Right renal pelvis (tissue), 4 donors: ENCODE data around the gene SLCO2B1. TPM values are rescaled to one million over a fixed set of nuclear protein-coding genes. Genes with fewer than 3 reads are reported as not detected.

ENCODE experiments used
- DNase-seq, 4 donors: peaks; one replicate each; pipeline ENCODE4 v3.0.0-alpha.2; 2013; ENCODE audit warnings: low read depth in 4 of 4, low spot score in 3 of 4, missing footprints in 1 of 4
- polyA plus RNA-seq, 4 donors: library from polyadenylated mRNA; unstranded; fragments of 120-200 nt; gene quantifications; one replicate each; pipeline ENCODE4 v1.2.1, GENCODE V29; 2013; ENCODE audit not compliant: insufficient read length in 4 of 4

The SLCO2B1 gene
- polyA plus RNA-seq, 4 donors = 6.6 to 11.1 (median 9.4) TPM

DNA sequence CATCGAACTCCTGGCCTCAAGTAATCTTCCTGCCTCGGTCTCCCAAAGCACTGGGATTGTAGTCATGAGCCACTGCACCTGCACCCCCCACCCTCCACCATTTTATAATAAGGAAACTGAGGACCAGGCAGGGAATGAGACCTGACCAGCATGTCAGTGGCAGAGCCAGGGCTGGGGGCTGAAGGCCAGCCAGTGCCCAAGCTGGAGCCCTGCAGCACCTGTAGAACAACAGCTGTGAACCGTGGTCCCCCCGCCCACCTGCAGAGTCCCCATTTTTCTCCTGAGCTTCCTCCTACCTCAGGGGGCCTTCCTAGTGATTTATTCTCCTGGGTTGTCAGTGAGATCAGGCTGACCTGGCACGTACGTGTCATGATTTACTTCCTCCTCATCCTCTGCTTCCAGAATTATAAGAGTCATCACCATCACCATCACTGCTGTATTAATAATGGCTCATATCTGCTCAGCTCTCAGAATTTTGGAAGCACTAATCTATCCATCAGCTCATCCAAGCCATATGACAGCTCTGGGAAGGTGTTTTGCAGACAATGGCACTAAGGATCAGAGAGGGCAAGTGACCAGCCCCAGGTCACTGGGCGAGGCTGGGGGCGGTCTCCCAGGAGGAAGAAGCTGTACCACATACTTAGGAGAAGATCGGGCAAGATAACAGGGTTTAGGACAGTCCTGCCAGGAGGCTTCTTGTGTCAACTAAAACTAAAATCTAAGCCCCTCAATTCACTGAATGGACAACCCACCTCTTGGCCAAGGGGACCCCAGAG is 5.5 kb upstream of the SLCO2B1 start:
- DNase-seq = no peak

DNA sequence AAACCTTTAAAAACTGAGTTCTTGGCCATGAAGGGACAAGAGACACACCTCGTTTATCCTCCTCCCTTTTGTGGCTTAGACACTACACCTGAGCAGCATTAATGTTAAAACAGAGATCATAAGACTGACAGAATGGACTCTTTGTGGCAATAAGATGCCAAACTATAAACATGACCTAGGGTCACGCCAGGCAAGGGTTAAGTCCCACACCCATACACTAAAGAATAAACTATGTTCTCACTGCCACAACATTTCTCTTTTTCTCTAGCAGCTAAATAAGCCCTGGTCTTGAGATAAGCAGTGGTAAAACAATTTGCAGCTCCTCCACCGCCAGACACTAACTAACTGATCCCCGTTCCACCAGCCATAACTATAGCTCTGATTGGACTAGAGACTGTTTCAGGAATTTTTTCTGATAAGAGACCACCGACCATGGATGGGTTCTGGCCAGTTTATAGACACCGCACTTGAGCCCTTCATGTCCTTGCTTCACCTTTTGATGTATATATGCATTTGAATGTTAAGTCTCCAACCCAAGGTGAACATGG is 4.9 kb upstream of the SLCO2B1 start:
- DNase-seq = no peak

DNA sequence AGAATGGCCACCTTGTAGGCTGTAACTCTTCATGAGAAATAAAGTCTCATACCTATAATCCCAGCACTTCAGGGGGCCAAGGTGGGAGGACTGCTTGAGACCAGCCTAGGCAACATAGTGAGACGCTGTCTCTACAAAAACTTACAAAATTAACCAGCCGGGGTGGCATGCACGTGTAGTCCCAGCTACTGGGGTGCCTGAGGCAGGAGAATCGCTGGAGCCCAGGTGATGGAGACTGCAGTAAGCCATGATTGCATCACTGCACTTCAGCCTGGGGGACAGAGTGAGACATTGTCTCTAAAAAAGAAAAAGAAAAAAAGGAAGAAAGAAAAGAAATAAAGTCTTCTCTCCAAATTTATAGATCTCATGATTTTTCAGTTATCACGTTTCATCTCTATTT is 4.2 kb upstream of the SLCO2B1 start:
- no peak for DNase-seq

GRCh38 chr11:75147191-75147874 is 3.6 kb upstream of the SLCO2B1 start:
- DNase-seq = no peak

GRCh38 chr11:75147875-75148263 is 3.0 kb upstream of the SLCO2B1 start:
- DNase-seq = no peak

DNA sequence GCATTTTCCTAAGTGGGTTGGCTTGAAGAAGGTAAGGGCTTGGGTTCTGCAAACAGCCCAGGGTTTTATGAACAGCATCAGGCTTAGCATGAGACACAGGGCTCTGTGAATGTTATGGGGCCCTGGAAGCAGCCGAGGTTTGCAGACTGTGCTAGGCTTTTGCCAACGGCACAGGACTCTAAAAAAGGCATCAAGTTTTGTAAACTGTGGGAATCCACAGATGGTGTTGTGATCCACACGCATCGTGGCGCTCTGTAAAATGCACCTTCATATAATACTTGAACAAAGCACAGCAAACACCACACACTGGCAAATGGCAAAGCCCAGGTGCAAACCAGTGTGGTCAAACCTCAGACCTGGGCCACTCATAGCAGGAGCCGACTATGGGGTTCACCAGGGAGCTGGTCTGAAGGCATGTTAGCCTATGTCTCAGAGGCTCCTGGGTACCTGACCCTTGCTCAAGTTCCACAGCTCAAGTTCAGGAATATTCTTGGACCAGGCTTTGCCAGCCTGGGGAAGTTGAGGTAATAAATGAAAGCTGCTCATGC is 2.4 kb upstream of the SLCO2B1 start:
- DNase-seq = no peak

DNA sequence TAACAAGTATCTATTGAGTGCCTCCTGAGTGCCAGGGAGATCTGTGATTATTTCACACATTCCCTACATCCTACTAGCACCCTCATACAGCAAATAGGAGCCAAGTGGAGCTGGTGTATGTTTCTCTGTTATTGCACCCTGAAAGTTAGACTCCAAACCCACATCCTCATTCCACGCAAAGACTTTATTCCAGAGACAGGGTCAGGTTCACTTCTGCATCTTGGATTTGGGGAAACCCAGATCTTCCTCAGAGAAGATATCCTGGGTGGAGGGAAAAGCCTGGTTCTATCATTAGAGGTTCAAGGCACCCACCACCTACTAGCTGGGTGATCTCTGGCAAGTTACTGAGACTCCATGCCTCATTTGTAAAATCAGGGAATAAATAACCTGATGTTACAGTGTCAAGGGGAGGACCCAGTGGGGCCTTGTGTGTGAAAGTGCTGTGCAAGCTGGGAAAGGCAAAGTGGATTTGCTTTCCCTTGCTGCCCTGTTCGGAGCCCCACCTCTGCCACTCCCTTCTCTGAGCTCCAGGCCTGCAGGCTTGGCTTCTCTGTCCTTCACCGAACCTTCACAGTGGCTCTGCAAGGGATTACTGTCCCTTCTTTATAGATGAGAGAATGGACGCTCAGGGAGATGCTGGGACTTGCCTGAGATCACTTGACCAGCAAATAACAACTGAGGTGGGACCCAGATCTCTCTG is 991 bp upstream of the SLCO2B1 start:
- no peak for DNase-seq

DNA sequence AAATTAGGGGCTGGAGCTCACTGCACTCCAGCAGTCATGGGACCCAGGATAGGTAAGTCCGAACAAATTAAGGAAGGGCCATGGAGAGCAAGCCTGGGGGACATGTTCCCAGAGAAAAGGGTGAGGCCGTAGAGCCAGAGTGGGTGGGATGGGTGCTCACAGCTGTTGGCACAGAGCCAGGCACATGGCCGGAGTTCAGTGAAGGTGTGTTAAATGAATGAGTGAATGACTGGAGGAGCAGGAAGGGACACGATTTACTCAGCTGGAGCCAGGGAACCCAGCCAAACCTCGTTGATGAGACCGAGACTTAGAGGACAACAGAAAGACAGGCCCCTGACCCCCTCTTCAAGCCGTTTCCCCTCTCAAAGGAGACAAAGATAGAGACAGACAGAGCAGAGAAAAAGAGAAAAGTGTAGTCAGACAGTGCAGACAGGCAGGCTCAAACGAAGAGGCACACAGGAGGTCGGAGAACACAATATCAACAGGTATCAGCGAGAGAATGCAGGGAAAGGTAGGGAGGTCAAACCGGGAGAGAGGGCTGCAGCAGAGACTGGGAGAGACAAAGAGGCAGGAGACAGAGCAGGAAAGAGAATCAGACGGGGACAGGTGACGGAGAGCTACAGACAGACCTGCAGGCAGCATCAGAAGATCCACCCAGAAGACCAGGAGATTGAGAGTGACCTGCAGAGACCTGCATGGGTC is 590 bp downstream of the SLCO2B1 start:
- no peak for DNase-seq

DNA sequence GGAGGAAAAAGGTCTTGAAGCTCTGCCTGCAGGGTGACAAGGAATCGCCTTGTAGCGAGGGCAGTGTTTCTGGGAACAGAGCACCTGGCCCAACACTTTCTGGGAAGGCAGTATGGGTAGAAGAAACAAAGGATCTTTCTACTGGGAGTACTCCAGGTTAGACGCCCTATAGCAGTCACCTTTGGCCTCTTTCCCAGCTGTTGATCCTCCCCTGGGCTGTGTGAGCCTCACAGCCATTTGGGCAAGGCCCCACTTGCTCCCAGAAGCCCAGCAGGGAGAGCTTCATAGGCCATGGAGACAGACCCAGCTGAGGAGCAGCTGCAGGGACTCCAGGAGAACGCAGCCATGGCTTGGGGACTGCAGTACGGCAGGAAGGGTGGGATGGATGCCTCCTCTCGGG is 1.2 kb downstream of the SLCO2B1 start:
- no peak for DNase-seq

DNA sequence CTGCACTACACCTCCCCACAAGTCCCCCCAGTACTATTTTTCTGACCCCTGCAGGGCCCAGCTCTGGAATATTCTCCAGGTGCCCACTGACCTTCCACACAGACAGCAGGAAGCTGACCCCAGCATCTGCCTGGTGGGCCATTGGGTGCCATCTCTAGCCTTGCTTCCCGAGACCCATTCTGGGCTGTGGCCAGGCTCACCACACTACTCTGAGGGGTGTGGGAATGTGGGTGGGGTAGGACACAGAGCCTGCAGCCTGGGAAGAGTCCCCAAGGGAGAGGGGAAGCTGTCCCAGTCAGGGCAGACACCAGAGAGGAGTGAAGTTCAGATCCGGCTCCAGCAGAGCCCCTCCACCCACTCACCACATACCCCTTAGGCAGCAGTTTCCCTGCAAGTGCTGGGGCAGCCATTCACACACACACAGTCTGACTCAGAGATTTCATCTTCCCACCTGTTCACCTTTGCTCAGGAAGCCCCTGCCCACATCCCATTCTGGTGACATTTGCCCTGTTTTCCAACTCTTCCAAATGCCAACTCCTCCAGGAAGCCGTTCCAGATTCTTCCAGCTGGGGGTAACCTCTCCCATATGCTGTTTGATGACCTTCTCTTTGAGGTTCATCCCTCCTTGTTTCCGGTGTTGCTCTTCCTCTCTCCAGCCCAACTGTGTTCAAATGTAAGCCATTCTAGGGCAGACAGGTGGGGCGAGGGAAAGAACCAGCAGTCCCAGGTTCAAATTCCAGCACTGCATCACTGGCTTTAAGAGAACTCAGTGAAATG is 1.9 kb downstream of the SLCO2B1 start:
- DNase-seq = no peak

GRCh38 chr11:75154646-75155569 is 4.0 kb downstream of the SLCO2B1 start:
- peak in 1 of 4 donors; percentile 42 for DNase-seq

- no peak for DNase-seq
Observed at GRCh38 chr11:75155570-75156422, 4.9 kb downstream of the SLCO2B1 start.

- DNase-seq = no peak
Observed at GRCh38 chr11:75158241-75158640, 7.3 kb downstream of the SLCO2B1 start.

GRCh38 chr11:75158696-75159150 is 7.8 kb downstream of the SLCO2B1 start:
- no peak for DNase-seq

DNA sequence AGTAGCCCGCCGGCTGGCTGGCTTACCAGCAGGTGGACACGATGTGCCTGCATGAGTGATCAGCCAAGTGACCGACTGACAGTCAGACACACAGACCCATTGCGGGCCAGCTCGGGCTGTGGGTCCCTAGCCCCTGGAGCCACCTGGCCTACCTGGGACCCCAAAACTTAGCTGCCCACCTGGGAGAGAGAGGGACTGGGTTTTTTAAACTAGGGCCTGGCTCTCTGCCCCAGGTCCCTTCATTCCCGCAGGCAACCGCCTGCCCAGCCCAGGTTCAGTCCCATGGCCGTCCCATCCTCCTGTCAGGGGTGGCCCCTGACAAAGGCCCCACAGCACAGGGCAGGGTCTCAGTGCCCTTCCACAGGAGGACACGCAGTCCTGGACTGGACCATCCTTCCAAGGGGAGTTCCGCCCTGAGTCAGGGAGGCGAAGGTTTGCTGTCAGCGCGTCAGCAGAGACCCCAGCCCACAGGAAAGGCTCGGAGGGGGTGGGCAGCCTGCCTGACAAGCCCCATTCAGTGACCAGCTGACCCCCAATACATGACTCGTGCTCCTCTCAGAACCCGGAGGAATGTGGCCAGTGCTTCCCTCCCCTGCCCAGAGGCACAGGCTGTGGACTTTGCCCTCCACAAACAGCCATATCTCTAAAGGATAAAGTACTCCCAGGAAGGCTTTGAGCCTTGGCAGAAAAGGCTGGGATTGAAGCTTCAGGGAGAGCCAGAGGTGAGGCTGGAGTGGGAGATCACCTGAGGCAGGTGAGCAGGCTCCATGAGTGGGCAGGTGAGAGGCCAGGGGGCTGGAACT is 8.4 kb downstream of the SLCO2B1 start:
- DNase-seq = no peak

DNA sequence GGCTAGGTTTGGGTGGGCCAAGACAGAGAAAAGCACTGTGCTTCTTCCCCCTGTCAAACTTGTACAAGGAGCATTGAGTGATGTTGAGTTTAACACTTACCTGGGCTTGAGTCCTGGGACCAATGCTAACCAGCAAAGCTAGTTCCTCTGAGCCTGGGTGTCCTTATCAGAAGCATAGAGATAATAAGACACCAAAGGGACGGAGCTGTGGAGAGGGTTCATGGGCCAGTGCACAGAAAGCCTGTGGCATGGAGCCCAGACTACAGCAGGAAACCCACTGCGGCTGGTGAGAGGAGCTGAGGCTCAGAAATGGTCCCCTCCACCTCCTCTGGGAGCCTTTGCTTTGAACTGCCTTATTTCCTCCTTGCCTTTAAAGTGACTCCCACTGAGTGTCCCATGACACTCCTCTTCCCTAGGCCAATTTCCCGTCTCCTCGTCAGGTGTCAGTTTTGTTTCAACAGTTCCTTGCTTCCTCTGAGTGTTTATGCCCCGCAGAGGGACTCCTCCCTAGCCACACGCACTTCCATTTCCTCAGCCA is 9.4 kb downstream of the SLCO2B1 start:
- no peak for DNase-seq
